Psoas muscle (tissue), 8 donors: ENCODE results near the gene DIPK1A. TPM values are rescaled to one million over a fixed set of nuclear protein-coding genes. Genes with fewer than 3 reads are reported as not detected.

Experiments used
- ATAC-seq, 4 donors: fragments of 200-7000 bp; cut with Tn5 transposase; one replicate each; pipeline ENCODE4 v1.9.1; 2020; ENCODE audit warnings: moderate library complexity in 3 of 4, mild to moderate bottlenecking in 2 of 4
- DNase-seq, 2 donors: peaks; one replicate each; pipeline ENCODE4 v3.0.0-alpha.2; 2020
- H3K27ac ChIP-seq: fragments of 200-600 bp; one replicate; pipeline ENCODE4 v1.8.0; 2022
- H3K27me3 ChIP-seq, 3 donors: fragments of 200-600 bp in 1 of 3; one replicate each; pipeline versions ENCODE4 v1.6.1 to v1.8.0; 2013 to 2022; ENCODE audit warnings: low read length in 2 of 3, mild to moderate bottlenecking in 2 of 3, moderate library complexity in 1 of 3; ENCODE audit not compliant: insufficient read depth in 3 of 3
- H3K36me3 ChIP-seq, 2 donors: fragments of 200-600 bp in 1 of 2; one replicate each; pipeline versions ENCODE4 v1.6.1 to v1.8.0; 2013 to 2022; ENCODE audit warnings: low read depth in 1 of 2, mild to moderate bottlenecking in 1 of 2, moderate library complexity in 1 of 2; ENCODE audit not compliant: insufficient read depth in 1 of 2
- H3K4me1 ChIP-seq: fragments of 200-600 bp; one replicate; pipeline ENCODE4 v1.8.0; 2022
- H3K4me3 ChIP-seq: fragments of 200-600 bp; one replicate; pipeline ENCODE4 v1.8.0; 2022; ENCODE audit warnings: mild to moderate bottlenecking
- H3K9me3 ChIP-seq: fragments of 200-600 bp; one replicate; pipeline ENCODE4 v1.8.0; 2022
- CTCF ChIP-seq: fragments of 200-600 bp; IDR thresholded peaks from one replicate; pipeline ENCODE4 v1.8.0; 2022; ENCODE audit warnings: antibody characterized with exemption
- WGBS, 3 donors: extraction: QIAGEN DNeasy Blood & Tissue Kit; methylation state at CpG; one replicate each; pipeline versions ENCODE4 v1.1.6 to v1.1.7; 2013; 5-methylcytosine and 5-hydroxymethylcytosine counted together
- intact Hi-C, 2 donors: fragments of 100-400 bp; cut with DNase I; formaldehyde crosslinking; loops; one replicate each; pipeline versions ENCODE4 v1.11.0 to v1.14.2; 2022
- polyA plus RNA-seq, 3 donors: library from polyadenylated mRNA; stranded (reverse); fragments of 200-250 nt; gene quantifications; one replicate each; pipeline ENCODE4 v1.2.3, GENCODE V29; 2013
- total RNA-seq, 4 donors: library from RNA; stranded (reverse); fragmentation: NEBNext Ultra II Directional in 2 of 4; extraction: Animal tissue kit (Norgen Biotek cat#: 25700) in 2 of 4; gene quantifications; one replicate each; pipeline versions ENCODE4 v1.2.1 to v1.2.4, GENCODE V29; 2021 to 2023
- donor health status: healthy with polysubstance abuse.
- donor health status: DM: no; HTN: no; CAD: no; lungs with moderate emphysema.
- donor health status: Bipolar disorder and iron deficiency.
- donor health status: healthy.
- donor health status: DM: yes; HTN: yes; CAD: no.
- donor health status: DM: no; HTN: no; CAD: no.
- donor health status: DM: no; HTN: no; CAD: no.
- donor health status: DM: yes; HTN: yes; CAD: no.

Gene DIPK1A
- total and polyA plus RNA-seq, 7 donors = 2.2 to 7.9 (median 5.7) TPM

- Histone ChIP-seq H3K4me1 (peaks cover 55% of the 10 kb centered on the region), H3K36me3 (no peaks in the 10 kb centered on the region), H3K27ac (no peak overlapping the region), H3K27me3 (no peaks in the 10 kb centered on the region), H3K4me3 (no peak overlapping the region), H3K9me3 (no peaks in the 10 kb centered on the region)
- WGBS, 3 donors = 42 to 69% (median 43%) methylated on average over 3 of the region's 3 CpGs
- DNase-seq = no peak
- TF ChIP-seq CTCF = no peak
- intact Hi-C loops = loop anchor here in 1 of 2 donors (5.0 kb wide), 1 partner anchor 63 kb away; no protein-coding TSS in a partner anchor
- ATAC-seq = peak in 1 of 4 donors; percentile 49
Measured at GRCh38 chr1:92940541-92940940, 20.7 kb downstream of the DIPK1A start.

GRCh38 chr1:92937731-92938130 is 23.5 kb downstream of the DIPK1A start:
- no peak for TF ChIP-seq CTCF
- Histone ChIP-seq H3K9me3 (no peaks in the 10 kb centered on the region), H3K27ac (no peak overlapping the region), H3K4me3 (no peak overlapping the region), H3K27me3 (no peaks in the 10 kb centered on the region), H3K4me1 (peaks cover 56% of the 10 kb centered on the region), H3K36me3 (no peaks in the 10 kb centered on the region)
- ATAC-seq (no peak), DNase-seq (no peak)
- 79 to 86% (median 80%) methylated on average over 3 of the region's 3 CpGs for WGBS, 3 donors
- intact Hi-C loops = no loop called here

GRCh38 chr1:92936865-92937264 is 24.4 kb downstream of the DIPK1A start:
- intact Hi-C loops = no loop called here
- WGBS, 3 donors = 89 to 100% (median 92%) methylated on average over 1 of the region's 1 CpG
- H3K36me3 ChIP-seq = no peaks in the 10 kb centered on the region
- H3K4me3 ChIP-seq = no peak overlapping the region
- ATAC-seq (no peak), DNase-seq (no peak)
- no peaks in the 10 kb centered on the region for H3K9me3 ChIP-seq
- no peaks in the 10 kb centered on the region for H3K27me3 ChIP-seq
- H3K4me1 ChIP-seq = peaks cover 50% of the 10 kb centered on the region
- H3K27ac ChIP-seq = no peak overlapping the region
- no peak for TF ChIP-seq CTCF

GRCh38 chr1:92934395-92935378 is 26.6 kb downstream of the DIPK1A start:
- no peaks in the 10 kb centered on the region for H3K36me3 ChIP-seq
- ATAC-seq (peak; percentile 57 to 80 (median 74)), DNase-seq (peak in 1 of 2 donors; percentile 31)
- no peaks in the 10 kb centered on the region for H3K9me3 ChIP-seq
- intact Hi-C loops = no loop called here
- H3K27ac ChIP-seq = peak overlapping the region; percentile 48
- TF ChIP-seq CTCF = no peak
- WGBS, 3 donors = 32 to 42% (median 32%) methylated on average over 5 of the region's 5 CpGs
- H3K27me3 ChIP-seq = no peaks in the 10 kb centered on the region
- H3K4me1 ChIP-seq = peaks cover 30% of the 10 kb centered on the region
- H3K4me3 ChIP-seq = peak overlapping the region; percentile 20
